ENCODE data around the gene LDLRAD3. TPM values are rescaled to one million over a fixed set of nuclear protein-coding genes. Genes with fewer than 3 reads are reported as not detected.
"Not testable (repeated sequence)": the region's sequence is repeated elsewhere in the genome, so short reads cannot be mapped to it uniquely, and the experiment has no call there.

Gene LDLRAD3
- total RNA-seq, 1 experiment from 2014 or later, result 55.7 TPM

DNA sequence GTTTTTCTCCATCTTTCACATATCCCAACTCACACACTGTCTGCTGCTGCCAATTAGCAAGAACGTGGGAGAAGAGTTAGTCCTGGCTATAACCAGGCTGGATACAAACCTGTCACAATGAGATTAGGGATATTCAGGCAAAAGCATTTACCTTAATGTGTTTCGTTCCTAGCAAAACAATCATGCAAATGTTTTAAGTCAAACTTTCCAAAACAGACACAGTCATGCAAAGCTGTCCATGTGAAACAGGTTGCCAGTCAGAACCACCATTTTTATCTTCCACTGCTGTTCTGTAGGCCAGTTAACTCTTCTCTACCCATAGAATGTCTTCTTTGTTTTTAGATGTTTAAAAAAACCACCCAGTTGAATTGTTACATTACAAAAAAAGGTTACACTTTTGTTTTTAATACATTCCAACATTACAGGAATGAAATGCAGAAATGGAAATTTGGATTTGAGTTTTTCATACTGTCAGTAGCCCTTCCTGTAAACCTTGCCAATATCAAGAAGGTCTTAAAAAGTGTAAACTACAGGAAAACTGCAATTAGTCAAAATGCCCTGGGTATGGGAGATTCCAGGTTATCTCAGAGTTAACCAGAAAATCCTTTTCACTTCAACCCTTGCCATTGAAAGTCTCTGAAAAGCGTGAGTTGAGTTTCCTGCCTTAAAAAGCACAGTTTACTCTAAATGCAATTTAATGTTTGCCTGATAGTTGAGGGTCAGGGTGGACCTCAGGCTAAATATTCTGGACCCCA, 34.2 kb upstream of the LDLRAD3 start:
- Mint-ChIP-seq H3K4me3 (ENCODE audit: unreplicated experiment) (no peak overlapping the region), H3K36me3 (ENCODE audit: insufficient read depth, unreplicated experiment) (peaks cover 4% of the 10 kb centered on the region), H3K27me3 (ENCODE audit: insufficient read depth, unreplicated experiment) (no peaks in the 10 kb centered on the region), H3K9me3 (ENCODE audit: unreplicated experiment) (no peaks in the 10 kb centered on the region), H3K4me1 (ENCODE audit: insufficient read depth, unreplicated experiment) (peaks cover 57% of the 10 kb centered on the region), H3K27ac (ENCODE audit: low read depth, unreplicated experiment) (peak overlapping the region; percentile 99)
- no TSS peak for BruUV-seq (replicated peaks)
- intact Hi-C loops (cut with micrococcal nuclease), result no loop called here
- no peak for DNase-seq (ENCODE audit: unreplicated experiment)
- ChIA-PET POLR2A (interaction anchor here (1.4 to 3.4 kb wide), 6 partner anchors 10 to 113 kb away, joined by 3 to 66 read pairs (median 14); no protein-coding TSS in a partner anchor), CTCF (interaction anchor here (1.7 to 3.0 kb wide), 2 partner anchors 17 to 87 kb away, joined by 8 to 14 read pairs; no protein-coding TSS in a partner anchor)
- TF ChIP-seq, protein P1, sequence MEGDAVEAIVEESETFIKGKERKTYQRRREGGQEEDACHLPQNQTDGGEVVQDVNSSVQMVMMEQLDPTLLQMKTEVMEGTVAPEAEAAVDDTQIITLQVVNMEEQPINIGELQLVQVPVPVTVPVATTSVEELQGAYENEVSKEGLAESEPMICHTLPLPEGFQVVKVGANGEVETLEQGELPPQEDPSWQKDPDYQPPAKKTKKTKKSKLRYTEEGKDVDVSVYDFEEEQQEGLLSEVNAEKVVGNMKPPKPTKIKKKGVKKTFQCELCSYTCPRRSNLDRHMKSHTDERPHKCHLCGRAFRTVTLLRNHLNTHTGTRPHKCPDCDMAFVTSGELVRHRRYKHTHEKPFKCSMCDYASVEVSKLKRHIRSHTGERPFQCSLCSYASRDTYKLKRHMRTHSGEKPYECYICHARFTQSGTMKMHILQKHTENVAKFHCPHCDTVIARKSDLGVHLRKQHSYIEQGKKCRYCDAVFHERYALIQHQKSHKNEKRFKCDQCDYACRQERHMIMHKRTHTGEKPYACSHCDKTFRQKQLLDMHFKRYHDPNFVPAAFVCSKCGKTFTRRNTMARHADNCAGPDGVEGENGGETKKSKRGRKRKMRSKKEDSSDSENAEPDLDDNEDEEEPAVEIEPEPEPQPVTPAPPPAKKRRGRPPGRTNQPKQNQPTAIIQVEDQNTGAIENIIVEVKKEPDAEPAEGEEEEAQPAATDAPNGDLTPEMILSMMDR (IDR thresholded peaks at IDR 0.05; ENCODE audit: unreplicated experiment), result no peak

DNA sequence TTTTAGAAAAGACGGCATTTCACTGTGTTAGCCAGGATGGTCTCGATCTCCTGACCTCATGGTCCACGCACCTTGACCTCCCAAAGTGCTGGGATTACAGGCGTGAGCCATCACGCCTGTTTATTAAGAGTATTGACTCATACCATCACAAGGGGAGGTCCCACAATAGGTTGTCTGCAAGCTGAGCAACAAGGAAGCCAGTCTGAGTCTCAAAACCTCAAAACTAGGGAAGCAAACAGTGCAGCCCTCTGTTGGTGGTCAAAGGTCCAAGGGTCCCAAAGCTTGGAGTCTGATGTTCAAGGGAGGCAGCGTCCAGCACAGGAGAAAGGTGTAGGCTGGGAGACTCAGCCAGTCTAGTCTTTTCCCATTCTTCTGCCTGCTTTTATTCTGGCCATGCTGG, 32.8 kb upstream of the LDLRAD3 start:
- Mint-ChIP-seq H3K4me3 (ENCODE audit: unreplicated experiment) (no peak overlapping the region), H3K4me1 (ENCODE audit: insufficient read depth, unreplicated experiment) (peaks cover 51% of the 10 kb centered on the region)
- CTCF ChIA-PET, result no interaction called here

DNA sequence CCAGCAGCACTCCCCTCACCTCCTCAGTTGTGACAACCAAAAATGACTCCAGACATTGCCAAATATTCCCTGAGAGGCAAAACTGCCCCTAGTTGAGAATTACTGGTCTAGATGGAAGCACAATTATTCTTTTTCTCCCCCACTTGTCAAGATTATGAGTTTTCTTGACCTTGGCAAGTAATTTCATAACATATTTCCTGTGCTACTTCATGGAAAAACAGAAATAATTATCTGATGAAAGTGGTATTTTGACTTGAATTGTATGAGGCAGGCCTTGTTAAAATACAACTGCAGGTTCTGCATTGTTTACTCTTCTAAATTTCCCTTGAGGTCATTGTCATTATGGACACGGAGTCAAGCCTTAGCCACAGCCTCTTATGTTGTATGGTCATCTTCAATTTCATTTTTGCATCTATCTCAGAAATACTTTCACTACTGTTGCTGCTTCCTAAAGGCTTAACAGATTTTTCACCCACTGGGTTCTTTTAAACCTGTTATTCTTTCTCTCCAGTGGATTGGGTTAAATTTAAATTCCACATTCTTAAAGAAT, 32.2 kb upstream of the LDLRAD3 start:
- Mint-ChIP-seq H3K9me3 (ENCODE audit: unreplicated experiment) (no peaks in the 10 kb centered on the region), H3K27me3 (ENCODE audit: insufficient read depth, unreplicated experiment) (no peaks in the 10 kb centered on the region), H3K27ac (ENCODE audit: low read depth, unreplicated experiment) (peak overlapping the region; percentile 99), H3K36me3 (ENCODE audit: insufficient read depth, unreplicated experiment) (peaks cover 10% of the 10 kb centered on the region), H3K4me1 (ENCODE audit: insufficient read depth, unreplicated experiment) (peaks cover 54% of the 10 kb centered on the region), H3K4me3 (ENCODE audit: unreplicated experiment) (no peak overlapping the region)
- no TSS peak for BruUV-seq (replicated peaks)
- no peak for DNase-seq (ENCODE audit: unreplicated experiment)
- intact Hi-C loops (cut with micrococcal nuclease), result no loop called here
- TF ChIP-seq, protein P1 (IDR thresholded peaks at IDR 0.05; ENCODE audit: unreplicated experiment), result no peak
- ChIA-PET CTCF (no interaction called here), POLR2A (no interaction called here)

More for the DNA sequence above, 32.8 kb upstream of the LDLRAD3 start:
- TF ChIP-seq, protein P1 (IDR thresholded peaks at IDR 0.05; ENCODE audit: unreplicated experiment), result no peak
- no TSS peak for BruUV-seq (replicated peaks)
- peak overlapping the region; percentile 99 for H3K27ac Mint-ChIP-seq (ENCODE audit: low read depth, unreplicated experiment)
- H3K36me3 Mint-ChIP-seq (ENCODE audit: insufficient read depth, unreplicated experiment), result peaks cover 4% of the 10 kb centered on the region
- POLR2A ChIA-PET, result no interaction called here
- peak; percentile 26 for DNase-seq (ENCODE audit: unreplicated experiment)
- H3K27me3 Mint-ChIP-seq (ENCODE audit: insufficient read depth, unreplicated experiment), result no peaks in the 10 kb centered on the region
- intact Hi-C loops (cut with micrococcal nuclease), result no loop called here
- H3K9me3 Mint-ChIP-seq (ENCODE audit: unreplicated experiment), result no peaks in the 10 kb centered on the region

DNA sequence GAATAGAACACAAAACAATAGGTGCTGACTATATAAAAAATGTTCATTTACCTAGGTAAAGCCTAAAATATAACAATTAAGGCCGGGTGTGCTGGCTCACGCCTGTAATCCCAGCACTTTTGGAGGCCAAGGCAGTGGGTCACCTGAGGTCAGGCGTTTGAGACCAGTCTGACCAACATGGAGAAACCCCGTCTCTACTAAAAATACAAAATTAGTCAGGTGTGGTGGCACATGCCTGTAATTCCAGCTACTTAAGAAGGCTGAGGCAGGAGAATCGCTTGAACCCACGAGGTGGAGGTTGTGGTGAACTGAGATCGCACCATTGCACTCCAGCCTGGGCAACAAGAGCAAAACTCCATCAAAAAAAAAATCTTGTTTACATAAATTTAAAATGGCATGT, 31.4 kb upstream of the LDLRAD3 start:
- H3K27ac Mint-ChIP-seq (ENCODE audit: low read depth, unreplicated experiment); CTCF ChIA-PET; BruUV-seq (replicated peaks); H3K27me3 Mint-ChIP-seq (ENCODE audit: insufficient read depth, unreplicated experiment); intact Hi-C loops (cut with micrococcal nuclease); POLR2A ChIA-PET; H3K36me3 Mint-ChIP-seq (ENCODE audit: insufficient read depth, unreplicated experiment); H3K4me3 Mint-ChIP-seq (ENCODE audit: unreplicated experiment); DNase-seq (ENCODE audit: unreplicated experiment); H3K9me3 Mint-ChIP-seq (ENCODE audit: unreplicated experiment): not testable (repeated sequence)
- H3K4me1 Mint-ChIP-seq (ENCODE audit: insufficient read depth, unreplicated experiment), result peaks cover 49% of the 10 kb centered on the region
